Measurements from ENCODE around the gene IGFBP4.

IGFBP4 gene

GRCh38 chr17:40430272-40431230 lies 12.7 kb upstream of the IGFBP4 start:
- peak in 1 of 10 donors; percentile 43 for DNase-seq
- intact Hi-C loops (cut with DNase I), result no loop called here

- intact Hi-C loops (cut with DNase I), result no loop called here
- no peak for DNase-seq
Measured at GRCh38 chr17:40431231-40431602, 12.0 kb upstream of the IGFBP4 start.

- intact Hi-C loops (cut with DNase I), result no loop called here
- peak in 1 of 10 donors; percentile 77 for DNase-seq
Measured at GRCh38 chr17:40432864-40433528, 10.3 kb upstream of the IGFBP4 start.

GRCh38 chr17:40433551-40434415 lies 9.5 kb upstream of the IGFBP4 start:
- intact Hi-C loops (cut with DNase I), result no loop called here
- peak in 1 of 10 donors; percentile 82 for DNase-seq

GRCh38 chr17:40436636-40437035 lies 6.6 kb upstream of the IGFBP4 start:
- no peak for DNase-seq
- intact Hi-C loops (cut with DNase I), result no loop called here

GRCh38 chr17:40437095-40437732 lies 6.0 kb upstream of the IGFBP4 start:
- intact Hi-C loops (cut with DNase I), result no loop called here
- DNase-seq, result no peak

GRCh38 chr17:40440166-40440565 lies 3.1 kb upstream of the IGFBP4 start:
- intact Hi-C loops (cut with DNase I), result loop anchor here (2.0 kb wide), 1 partner anchor 121 kb away; no protein-coding TSS in a partner anchor

GRCh38 chr17:40442392-40443195 lies 656 bp upstream of the IGFBP4 start:
- DNase-seq, result peak in 3 of 10 donors; percentile 14 to 83 (median 18)
- intact Hi-C loops (cut with DNase I), result no loop called here

More at GRCh38 chr17:40440166-40440565, 3.1 kb upstream of the IGFBP4 start:
- DNase-seq, result peak in 1 of 10 donors; percentile 37

- no peak for DNase-seq
- intact Hi-C loops (cut with DNase I), result no loop called here
Measured at GRCh38 chr17:40443988-40444899, 994 bp downstream of the IGFBP4 start.

- intact Hi-C loops (cut with DNase I), result no loop called here
Measured at GRCh38 chr17:40445751-40446468, 2.7 kb downstream of the IGFBP4 start.

GRCh38 chr17:40447148-40447644 lies 3.9 kb downstream of the IGFBP4 start:
- no peak for DNase-seq
- intact Hi-C loops (cut with DNase I), result no loop called here

More at GRCh38 chr17:40445751-40446468, 2.7 kb downstream of the IGFBP4 start:
- DNase-seq, result no peak

- intact Hi-C loops (cut with DNase I), result no loop called here
Measured at GRCh38 chr17:40447806-40448205, 4.6 kb downstream of the IGFBP4 start.

GRCh38 chr17:40448213-40448638 lies 5.0 kb downstream of the IGFBP4 start:
- intact Hi-C loops (cut with DNase I), result no loop called here
- no peak for DNase-seq

More at GRCh38 chr17:40447806-40448205, 4.6 kb downstream of the IGFBP4 start:
- DNase-seq, result no peak

GRCh38 chr17:40448639-40449261 lies 5.5 kb downstream of the IGFBP4 start:
- no peak for DNase-seq
- intact Hi-C loops (cut with DNase I), result no loop called here

- no peak for DNase-seq
- intact Hi-C loops (cut with DNase I), result no loop called here
Measured at GRCh38 chr17:40450175-40450574, 6.9 kb downstream of the IGFBP4 start.

- DNase-seq, result no peak
- intact Hi-C loops (cut with DNase I), result no loop called here
Measured at GRCh38 chr17:40451420-40451819, 8.2 kb downstream of the IGFBP4 start.

Measured in posterior cingulate gyrus (tissue), 11 donors.